SK-N-DZ (cell line): ENCODE measurements around the gene PKHD1.

Experiments used
- small RNA-seq, 2 experiments: library from RNA; depleted of rRNA; stranded (forward); fragments of <200 nt; gene quantifications; one replicate each; pipeline ENCODE3, GENCODE V24; 2014

PKHD1 gene

Small RNAs within 50 kb of the gene (small RNA-seq; reads per million reads assigned to genes)
- 0 reads per million in 2 experiments for gene RN7SL580P
